GM18499 (cell line): ENCODE measurements around the gene IKZF3.
"Not testable (repeated sequence)": the region's sequence is repeated elsewhere in the genome, so short reads cannot be mapped to it uniquely, and the experiment has no call there.

Experiments
- ATAC-seq: cut with Tn5 transposase; IDR thresholded peaks from one replicate; pipeline ENCODE4 v1.9.1; 2021; ENCODE audit warnings: moderate number of reproducible peaks; ENCODE audit not compliant: insufficient read depth, unreplicated experiment

Gene IKZF3

GRCh38 chr17:39863918-39864746 is at the start of gene IKZF3:
Gene IKZF3 (minus strand): TSS chr17:39864312. CDS start chr17:39864126, 186 bp downstream.
- ATAC-seq = no peak

DNA sequence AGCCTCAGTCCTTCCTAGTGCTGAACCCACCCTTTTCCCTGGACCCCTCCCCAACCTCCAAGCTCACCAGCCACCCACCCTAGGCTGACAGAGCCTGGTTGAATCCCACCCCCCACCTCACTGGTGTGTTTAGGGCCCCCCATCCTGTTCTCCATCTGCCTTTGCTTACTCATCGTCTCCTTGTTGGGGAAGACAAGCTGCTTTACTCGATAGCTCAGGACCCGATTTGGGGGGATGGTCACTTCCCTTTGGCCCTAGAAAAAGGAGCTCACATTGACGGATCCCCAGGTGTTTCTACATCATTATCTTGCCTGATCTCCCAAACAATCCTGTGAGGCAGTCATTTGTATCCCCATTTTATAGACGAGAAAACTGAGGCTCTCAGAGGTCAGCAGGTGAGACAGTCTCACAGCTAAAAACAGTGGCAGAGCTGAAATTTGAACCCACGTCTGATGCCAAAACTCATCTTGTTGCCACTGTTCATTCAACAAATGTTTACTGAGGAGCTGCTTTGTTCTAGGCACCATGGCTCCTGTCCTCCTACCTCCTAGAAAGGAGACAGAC is 44.8 kb upstream of the IKZF3 start:
- no peak for ATAC-seq

DNA sequence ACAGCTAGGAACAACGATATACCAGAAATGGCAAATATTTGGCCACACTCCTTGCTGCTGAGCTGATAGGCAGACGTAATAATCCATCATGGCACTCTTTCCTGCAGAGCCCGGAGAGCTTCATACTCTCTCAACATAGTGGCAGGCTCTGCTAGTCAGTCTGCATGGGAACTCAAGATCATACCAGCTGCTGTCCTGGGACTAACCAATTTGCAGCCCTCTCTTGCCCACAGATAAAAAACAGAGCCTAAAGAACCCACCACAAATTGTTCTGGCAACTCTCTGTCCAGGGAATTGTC is 40.8 kb upstream of the IKZF3 start:
- ATAC-seq = no peak

- ATAC-seq = no peak
Measured at GRCh38 chr17:39903158-39903884, 39.2 kb upstream of the IKZF3 start.

GRCh38 chr17:39902027-39902426 is 37.9 kb upstream of the IKZF3 start:
- not testable (repeated sequence) for ATAC-seq

DNA sequence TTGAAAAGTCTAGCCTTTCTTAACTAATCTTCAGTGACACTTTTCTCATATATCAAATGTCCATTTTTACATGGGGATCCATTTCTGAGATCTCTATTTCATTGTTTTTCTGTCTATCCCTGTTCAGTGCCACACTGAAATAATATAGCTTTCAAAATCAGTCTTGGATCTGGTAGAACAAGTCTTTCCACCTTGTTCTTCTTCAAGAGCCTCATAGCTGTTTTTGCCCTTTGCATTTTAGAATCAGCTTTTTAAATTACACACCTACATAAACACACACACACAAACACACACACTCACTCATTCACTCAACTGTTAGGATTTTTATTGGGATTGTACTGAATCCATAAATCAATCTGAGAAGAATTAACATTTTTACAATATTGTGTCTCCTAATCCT is 35.1 kb upstream of the IKZF3 start:
- no peak for ATAC-seq

GRCh38 chr17:39898088-39898487 is 34.0 kb upstream of the IKZF3 start:
- ATAC-seq = no peak

DNA sequence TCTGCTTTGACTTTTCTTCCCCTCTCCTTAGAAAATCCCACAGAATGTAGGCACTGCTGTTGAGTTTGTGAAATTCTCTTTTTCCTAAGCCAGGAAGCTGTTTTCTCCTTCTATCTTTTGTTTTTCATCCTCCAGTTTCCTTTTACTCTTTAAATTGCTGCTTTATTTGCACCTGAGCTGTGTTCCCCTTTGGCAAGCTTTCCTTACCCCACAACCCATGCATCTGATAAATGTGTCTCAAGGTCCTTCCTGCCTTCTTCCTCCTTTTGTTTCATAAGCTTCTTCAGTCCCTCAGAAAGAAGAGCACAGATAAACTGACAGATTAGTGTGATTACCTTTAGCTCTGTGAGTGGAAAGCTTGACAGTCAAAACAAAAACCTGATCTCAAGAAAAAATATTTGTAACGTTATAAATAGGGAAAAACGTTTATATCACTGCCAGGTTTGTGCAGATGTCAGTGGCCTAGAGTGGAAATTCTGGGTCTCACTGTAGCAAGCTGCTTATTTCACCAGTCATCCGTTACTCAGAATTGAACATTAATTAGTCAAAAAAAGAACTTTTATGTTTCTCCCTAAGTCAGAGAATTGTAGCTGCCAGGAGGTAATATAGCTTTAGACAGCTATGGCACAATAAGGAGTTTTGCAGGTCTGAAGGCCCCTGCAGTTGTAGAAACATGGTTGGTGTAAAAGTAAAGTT is 30.7 kb upstream of the IKZF3 start:
- no peak for ATAC-seq

GRCh38 chr17:39889200-39889599 is 25.1 kb upstream of the IKZF3 start:
- ATAC-seq = no peak

DNA sequence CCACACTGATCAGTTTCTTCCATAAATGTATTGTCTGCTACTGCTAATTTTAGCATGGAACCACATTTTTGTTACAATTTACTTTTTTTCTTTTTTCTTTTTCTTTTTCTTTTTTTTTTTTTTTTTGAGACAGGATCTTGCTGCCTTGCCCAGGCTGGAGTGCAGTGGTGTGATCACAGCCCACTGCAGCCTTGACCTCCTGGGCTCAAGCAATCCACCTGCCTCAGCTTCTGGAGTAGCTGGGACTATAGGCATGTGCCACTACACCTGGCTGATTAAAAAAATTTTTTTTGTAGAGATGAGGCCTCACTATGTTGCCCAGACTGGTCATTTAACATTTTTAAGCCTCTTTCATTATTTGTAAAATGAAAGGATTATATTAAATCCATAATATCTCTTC is 23.0 kb upstream of the IKZF3 start:
- no peak for ATAC-seq

GRCh38 chr17:39886102-39886501 is 22.0 kb upstream of the IKZF3 start:
- ATAC-seq = not testable (repeated sequence)

GRCh38 chr17:39872751-39873150 is 8.6 kb upstream of the IKZF3 start:
- ATAC-seq = no peak

DNA sequence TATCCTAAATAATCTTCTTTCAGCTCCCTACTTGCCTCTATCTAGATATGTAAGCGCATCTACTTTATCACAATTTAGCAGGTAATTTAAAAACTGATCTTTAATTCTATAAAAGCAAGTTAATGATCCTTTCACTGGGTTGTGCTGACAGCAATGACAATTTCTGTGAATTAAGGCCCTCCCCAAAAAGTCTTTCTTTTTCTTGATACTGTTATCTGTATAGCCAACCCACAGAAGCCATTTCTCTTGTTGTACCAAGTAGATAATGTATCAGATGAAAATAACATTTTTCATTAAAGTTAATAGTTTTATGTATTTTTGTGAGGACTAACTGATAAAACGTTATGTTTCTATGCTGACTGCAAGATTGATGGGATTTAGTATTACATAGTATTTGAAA is 7.7 kb upstream of the IKZF3 start:
- no peak for ATAC-seq

- no peak for ATAC-seq
Measured at GRCh38 chr17:39870776-39871175, 6.7 kb upstream of the IKZF3 start.

DNA sequence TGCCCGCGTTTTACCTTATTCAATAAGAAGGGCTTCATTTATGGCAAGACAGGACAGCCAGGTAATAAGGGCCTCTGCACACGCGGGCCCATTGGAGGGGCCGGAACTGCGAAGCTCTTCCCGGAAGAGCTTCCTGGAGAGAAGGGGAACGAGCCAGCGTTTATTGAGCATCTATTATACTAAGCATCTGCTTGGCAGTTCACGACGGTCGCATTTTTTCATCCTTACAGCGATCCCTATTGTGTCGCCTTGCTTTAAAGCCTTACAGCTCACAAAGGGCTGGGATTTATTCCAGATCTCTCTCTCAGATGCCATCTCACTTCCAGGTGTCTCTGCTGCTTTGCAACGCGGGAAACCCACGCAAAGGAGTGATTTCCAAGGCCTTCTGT is 4.4 kb upstream of the IKZF3 start:
- ATAC-seq = no peak

DNA sequence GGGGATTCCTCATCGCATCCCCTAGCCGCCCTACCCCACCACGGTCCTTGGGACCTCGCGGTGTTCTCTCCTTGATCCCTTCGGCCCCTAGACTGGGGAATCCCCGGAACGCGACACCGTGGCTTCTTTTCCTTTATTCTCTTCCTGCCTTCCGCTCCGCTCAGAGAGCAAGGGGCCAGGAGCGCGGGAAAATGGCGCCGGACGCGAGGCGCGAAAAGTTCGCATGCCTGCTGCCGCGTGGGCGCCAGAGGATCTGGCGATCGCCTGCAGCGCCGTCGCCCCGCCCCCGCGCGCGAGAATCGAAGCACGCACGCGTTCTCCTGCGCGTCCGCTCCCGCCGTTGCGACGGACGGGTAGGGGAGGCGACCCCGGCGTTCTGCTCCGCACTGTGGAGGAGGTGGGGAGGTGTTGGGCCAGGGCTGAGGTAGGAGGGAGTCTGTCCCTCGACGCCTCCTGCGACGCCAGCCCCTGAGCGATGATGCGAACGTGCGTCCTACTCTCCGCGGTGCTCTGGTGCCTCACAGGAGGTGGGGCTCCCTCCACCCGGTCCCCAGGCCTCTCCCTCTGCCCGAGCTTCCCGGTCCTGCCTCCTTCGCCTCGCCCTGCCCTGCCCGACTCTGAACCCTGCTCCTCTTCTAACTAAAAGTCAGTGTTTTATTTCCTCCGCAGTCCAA is 3.9 kb upstream of the IKZF3 start, which contains the start of gene ZPBP2:
TSS of gene ZPBP2 (plus strand) at position 323 of the 674 bp plus-strand sequence. CDS start at position 476, 153 bp downstream.
- no peak for ATAC-seq

DNA sequence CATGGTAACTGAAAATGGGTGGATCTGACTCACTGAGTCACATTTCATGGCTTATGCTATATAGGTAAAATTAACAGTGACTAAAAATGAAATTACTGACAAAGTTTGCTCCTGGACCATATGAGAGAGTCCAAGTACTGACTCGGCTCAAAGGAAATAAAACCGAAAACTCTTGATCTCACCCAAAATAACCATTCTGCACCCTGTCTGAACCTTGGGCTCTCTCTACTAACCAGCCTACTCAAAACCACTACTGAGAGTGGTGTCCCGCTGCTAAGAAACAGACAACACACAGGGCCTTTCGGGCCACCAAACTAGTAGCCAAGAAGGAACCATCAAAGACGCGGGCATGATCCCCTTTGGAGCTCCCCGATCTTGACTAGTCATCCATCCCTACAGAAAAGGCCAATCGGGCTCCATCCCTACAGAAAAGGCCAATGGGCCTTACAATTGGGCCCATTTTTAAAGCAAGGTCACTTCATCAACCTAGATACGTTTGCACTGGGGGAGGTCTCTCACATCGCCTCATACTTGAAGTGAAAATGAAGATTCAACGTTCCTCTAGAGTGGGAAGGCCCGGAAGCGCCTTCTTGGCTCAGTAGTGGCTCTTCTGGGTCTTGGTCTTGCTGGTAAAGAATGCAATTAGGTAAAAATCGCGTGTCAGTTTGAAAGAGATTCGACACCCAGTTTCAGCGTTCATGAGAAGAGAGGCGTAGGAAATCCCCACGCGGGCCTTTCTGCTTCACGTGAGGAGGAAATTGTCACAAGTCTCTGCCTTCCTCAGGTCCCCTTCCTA is 3.2 kb upstream of the IKZF3 start:
- ATAC-seq = peak; percentile 39

DNA sequence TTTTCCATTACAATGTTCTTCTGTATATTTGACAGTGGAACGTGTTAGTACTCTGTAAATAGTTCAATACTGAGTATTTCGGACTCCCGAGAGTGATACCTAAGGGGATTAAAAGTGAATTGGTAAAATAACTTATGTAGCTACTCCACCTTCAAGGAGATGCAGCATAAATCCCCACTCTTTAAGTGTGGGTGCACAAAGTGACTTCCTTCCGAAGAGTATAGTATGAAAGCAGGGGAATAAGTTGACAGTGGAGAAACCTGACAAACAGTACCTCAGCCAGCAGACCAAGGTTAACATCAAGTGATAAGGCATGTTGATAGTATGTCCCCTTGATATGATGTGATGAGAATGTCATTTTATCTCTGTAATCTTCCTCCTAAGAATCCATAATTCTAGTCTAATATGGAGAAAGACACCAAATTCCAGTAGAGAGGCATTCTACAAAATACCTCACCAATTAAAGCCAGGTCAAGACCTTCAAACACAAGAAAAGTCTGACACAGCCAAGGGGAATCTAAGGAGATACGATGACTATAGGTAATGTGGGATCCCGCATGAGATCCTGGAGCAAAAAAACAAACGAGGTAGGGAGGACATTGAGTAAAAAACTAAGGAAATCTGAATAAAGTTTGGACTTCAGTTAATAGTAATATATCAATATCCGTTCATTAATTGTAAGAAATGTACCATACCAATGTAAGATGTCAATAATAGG is 2.1 kb upstream of the IKZF3 start:
- no peak for ATAC-seq
